ENCODE data around the gene JMJD1C. TPM values are rescaled to one million over a fixed set of nuclear protein-coding genes. Genes with fewer than 3 reads are reported as not detected.

The JMJD1C gene
- total and polyA plus RNA-seq, 9 donors, result 45.4 to 140 (median 78.2) TPM

GRCh38 chr10:63166742-63167258 lies 299.0 kb downstream of the JMJD1C start:
- Histone ChIP-seq H3K27ac (no peak overlapping the region), H3K36me3 (no peaks in the 10 kb centered on the region), H3K9me3 (no peaks in the 10 kb centered on the region), H3K4me3 (no peak overlapping the region), H3K4me1 (ENCODE audit: insufficient read depth) (peaks cover 4% of the 10 kb centered on the region), H3K27me3 (no peaks in the 10 kb centered on the region)
- intact Hi-C loops (cut with DNase I), result loop anchor here (5.0 to 10.0 kb wide), 5 partner anchors 468 to 558 kb away; no protein-coding TSS in a partner anchor
- DNase-seq, result peak in 1 of 5 donors; percentile 33
- WGBS, 3 donors, result 2 to 8% (median 5%) methylated on average over 3 of the region's 3 CpGs
- TF ChIP-seq EP300 (IDR thresholded peaks at IDR 0.05) (no peak), CTCF (IDR thresholded peaks at IDR 0.05) (peak; percentile 69 to 86 (median 74))

GRCh38 chr10:63165249-63165648 lies 300.5 kb downstream of the JMJD1C start:
- Histone ChIP-seq H3K4me3 (no peak overlapping the region), H3K4me1 (ENCODE audit: insufficient read depth) (no peaks in the 10 kb centered on the region), H3K36me3 (no peaks in the 10 kb centered on the region), H3K9me3 (no peaks in the 10 kb centered on the region), H3K27ac (no peak overlapping the region), H3K27me3 (no peaks in the 10 kb centered on the region)
- intact Hi-C loops (cut with DNase I), result loop anchor here (5.0 to 10.0 kb wide), 5 partner anchors 470 to 560 kb away; no protein-coding TSS in a partner anchor
- no peak for DNase-seq
- WGBS, 3 donors, result 96 to 99% (median 96%) methylated on average over 7 of the region's 7 CpGs
- TF ChIP-seq POLR2A (IDR thresholded peaks at IDR 0.05), result no peak
- TF ChIP-seq EP300 (IDR thresholded peaks at IDR 0.05), result no peak
- no peak for TF ChIP-seq CTCF (IDR thresholded peaks at IDR 0.05)

- 79 to 87% (median 82%) methylated on average over 2 of the region's 2 CpGs for WGBS, 3 donors
- DNase-seq, result no peak
- no peaks in the 10 kb centered on the region for H3K36me3 ChIP-seq
- H3K4me1 ChIP-seq (ENCODE audit: insufficient read depth), result no peaks in the 10 kb centered on the region
- intact Hi-C loops (cut with DNase I), result loop anchor here in 3 of 4 donors (10.0 kb wide), 3 partner anchors 471 to 561 kb away; no protein-coding TSS in a partner anchor
- H3K27me3 ChIP-seq, result no peaks in the 10 kb centered on the region
- H3K9me3 ChIP-seq, result no peaks in the 10 kb centered on the region
- H3K4me3 ChIP-seq, result no peak overlapping the region
- H3K27ac ChIP-seq, result no peak overlapping the region
- TF ChIP-seq EP300 (IDR thresholded peaks at IDR 0.05) (no peak), CTCF (IDR thresholded peaks at IDR 0.05) (no peak), POLR2A (IDR thresholded peaks at IDR 0.05) (no peak)
Observed at GRCh38 chr10:63164166-63164623, 301.6 kb downstream of the JMJD1C start.

- no peak for DNase-seq
- Histone ChIP-seq H3K9me3 (no peaks in the 10 kb centered on the region), H3K27me3 (no peaks in the 10 kb centered on the region), H3K27ac (no peak overlapping the region), H3K36me3 (no peaks in the 10 kb centered on the region), H3K4me3 (no peak overlapping the region), H3K4me1 (ENCODE audit: insufficient read depth) (no peaks in the 10 kb centered on the region)
- no peak for TF ChIP-seq POLR2A (IDR thresholded peaks at IDR 0.05)
- no peak for TF ChIP-seq CTCF (IDR thresholded peaks at IDR 0.05)
- no peak for TF ChIP-seq EP300 (IDR thresholded peaks at IDR 0.05)
- WGBS, 3 donors, result 21 to 43% (median 22%) methylated on average over 2 of the region's 2 CpGs
- intact Hi-C loops (cut with DNase I), result loop anchor here in 3 of 4 donors (10.0 kb wide), 3 partner anchors 473 to 563 kb away; no protein-coding TSS in a partner anchor
Observed at GRCh38 chr10:63161592-63161991, 304.2 kb downstream of the JMJD1C start.

Measured in ovary (tissue), 9 donors.